ENCODE results near the gene STX1A.
"Not testable (repeated sequence)": the region's sequence is repeated elsewhere in the genome, so short reads cannot be mapped to it uniquely, and the experiment has no call there.

Gene STX1A

GRCh38 chr7:73681031-73681430 lies 38.4 kb downstream of the STX1A start:
- H3K27ac ChIP-seq (ENCODE audit: low read depth, low read length): no peak overlapping the region
- H3K27me3 ChIP-seq (ENCODE audit: control insufficient read depth, insufficient read depth, low read length): no peaks in the 10 kb centered on the region
- H3K4me1 ChIP-seq (ENCODE audit: control insufficient read depth, insufficient read depth, low read length): peaks cover 6% of the 10 kb centered on the region; the same call in 1 of the 2 replicates
- H3K9ac ChIP-seq (ENCODE audit: low read depth, low read length): no peak overlapping the region
- peaks cover 16% of the 10 kb centered on the region for H3K36me3 ChIP-seq (ENCODE audit: control insufficient read depth, insufficient read depth, low read length)
- no peak overlapping the region for H3K4me3 ChIP-seq (ENCODE audit: low read depth, low read length)
- H3K9me3 ChIP-seq (ENCODE audit: control insufficient read depth, insufficient read depth, low read length): no peaks in the 10 kb centered on the region

GRCh38 chr7:73680501-73680900 lies 39.0 kb downstream of the STX1A start:
- Histone ChIP-seq H3K27ac (ENCODE audit: low read depth, low read length) (no peak overlapping the region), H3K9ac (ENCODE audit: low read depth, low read length) (no peak overlapping the region), H3K9me3 (ENCODE audit: control insufficient read depth, insufficient read depth, low read length) (no peaks in the 10 kb centered on the region), H3K27me3 (ENCODE audit: control insufficient read depth, insufficient read depth, low read length) (no peaks in the 10 kb centered on the region), H3K4me1 (ENCODE audit: control insufficient read depth, insufficient read depth, low read length) (peaks cover 6% of the 10 kb centered on the region; the same call in 1 of the 2 replicates), H3K36me3 (ENCODE audit: control insufficient read depth, insufficient read depth, low read length) (peaks cover 15% of the 10 kb centered on the region; the same call in 1 of the 2 replicates), H3K4me3 (ENCODE audit: low read depth, low read length) (no peak overlapping the region)

DNA sequence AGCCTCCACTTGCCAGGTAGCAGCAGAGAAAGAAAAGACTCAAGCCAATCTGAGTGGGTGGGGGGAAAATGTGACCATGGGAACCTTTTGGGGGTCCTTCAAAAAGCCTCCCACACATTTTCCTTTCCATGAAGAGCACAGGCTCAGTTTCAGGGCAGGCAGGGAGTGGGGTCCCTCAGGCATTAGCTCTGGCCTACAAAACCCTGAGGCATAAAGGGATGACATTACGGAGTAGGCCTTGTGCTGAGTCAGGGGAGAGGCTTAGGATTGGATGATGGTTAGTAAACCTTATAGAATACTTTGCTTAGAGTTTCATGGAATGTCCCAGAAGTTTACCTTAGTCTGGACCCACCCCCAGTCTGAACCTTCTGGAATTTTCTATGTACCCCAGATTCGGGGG lies 39.8 kb downstream of the STX1A start:
- Histone ChIP-seq H3K27ac (ENCODE audit: low read depth, low read length) (no peak overlapping the region), H3K9ac (ENCODE audit: low read depth, low read length) (no peak overlapping the region)

GRCh38 chr7:73678862-73679261 lies 40.6 kb downstream of the STX1A start:
- H3K9ac ChIP-seq (ENCODE audit: low read depth, low read length): no peak overlapping the region
- H3K4me3 ChIP-seq (ENCODE audit: low read depth, low read length): no peak overlapping the region
- H3K4me1 ChIP-seq (ENCODE audit: control insufficient read depth, insufficient read depth, low read length): peaks cover 6% of the 10 kb centered on the region; the same call in 1 of the 2 replicates
- no peaks in the 10 kb centered on the region for H3K9me3 ChIP-seq (ENCODE audit: control insufficient read depth, insufficient read depth, low read length)
- no peak overlapping the region for H3K27ac ChIP-seq (ENCODE audit: low read depth, low read length)
- peaks cover 15% of the 10 kb centered on the region; the same call in 1 of the 2 replicates for H3K36me3 ChIP-seq (ENCODE audit: control insufficient read depth, insufficient read depth, low read length)
- no peaks in the 10 kb centered on the region for H3K27me3 ChIP-seq (ENCODE audit: control insufficient read depth, insufficient read depth, low read length)

More for the DNA sequence above, 39.8 kb downstream of the STX1A start:
- Histone ChIP-seq H3K4me1 (ENCODE audit: control insufficient read depth, insufficient read depth, low read length) (peaks cover 6% of the 10 kb centered on the region; the same call in 1 of the 2 replicates), H3K9me3 (ENCODE audit: control insufficient read depth, insufficient read depth, low read length) (no peaks in the 10 kb centered on the region), H3K27me3 (ENCODE audit: control insufficient read depth, insufficient read depth, low read length) (no peaks in the 10 kb centered on the region), H3K36me3 (ENCODE audit: control insufficient read depth, insufficient read depth, low read length) (peaks cover 15% of the 10 kb centered on the region; the same call in 1 of the 2 replicates), H3K4me3 (ENCODE audit: low read depth, low read length) (no peak overlapping the region)

DNA sequence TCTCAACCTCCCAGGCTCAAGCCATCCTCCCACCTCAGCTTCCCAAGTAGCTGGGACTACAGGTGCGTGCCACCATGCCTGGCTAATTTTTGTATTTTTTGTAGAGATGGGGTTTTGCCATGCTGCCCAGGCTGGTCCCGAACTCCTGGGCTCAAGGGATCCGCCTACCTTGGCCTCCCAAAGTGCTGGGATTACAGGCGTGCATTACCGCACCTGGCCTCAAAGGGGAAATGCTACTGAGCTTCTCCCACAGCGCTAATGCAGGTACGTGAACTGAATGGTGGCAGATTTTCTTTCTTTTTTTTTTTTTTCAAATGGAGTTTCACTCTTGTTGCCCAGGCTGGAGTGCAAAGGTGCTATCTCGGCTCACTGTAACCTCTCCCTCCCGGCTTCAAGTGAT lies 43.4 kb downstream of the STX1A start:
- not testable (repeated sequence) for H3K27me3 ChIP-seq (ENCODE audit: control insufficient read depth, insufficient read depth, low read length); H3K9me3 ChIP-seq (ENCODE audit: control insufficient read depth, insufficient read depth, low read length); H3K9ac ChIP-seq (ENCODE audit: low read depth, low read length); H3K27ac ChIP-seq (ENCODE audit: low read depth, low read length); H3K4me3 ChIP-seq (ENCODE audit: low read depth, low read length); H3K4me1 ChIP-seq (ENCODE audit: control insufficient read depth, insufficient read depth, low read length)
- peaks cover 15% of the 10 kb centered on the region; the same call in 1 of the 2 replicates for H3K36me3 ChIP-seq (ENCODE audit: control insufficient read depth, insufficient read depth, low read length)

- Histone ChIP-seq H3K4me1 (ENCODE audit: control insufficient read depth, insufficient read depth, low read length) (peaks cover 4% of the 10 kb centered on the region; the same call in 1 of the 2 replicates), H3K27me3 (ENCODE audit: control insufficient read depth, insufficient read depth, low read length) (no peaks in the 10 kb centered on the region), H3K9me3 (ENCODE audit: control insufficient read depth, insufficient read depth, low read length) (no peaks in the 10 kb centered on the region), H3K27ac (ENCODE audit: low read depth, low read length) (no peak overlapping the region), H3K4me3 (ENCODE audit: low read depth, low read length) (no peak overlapping the region), H3K9ac (ENCODE audit: low read depth, low read length) (no peak overlapping the region), H3K36me3 (ENCODE audit: control insufficient read depth, insufficient read depth, low read length) (peaks cover 11% of the 10 kb centered on the region; the same call in 1 of the 2 replicates)
Observed at GRCh38 chr7:73674468-73675124, 44.9 kb downstream of the STX1A start.

- H3K9ac ChIP-seq (ENCODE audit: low read depth, low read length): no peak overlapping the region
- H3K9me3 ChIP-seq (ENCODE audit: control insufficient read depth, insufficient read depth, low read length): no peaks in the 10 kb centered on the region
- no peak overlapping the region for H3K4me3 ChIP-seq (ENCODE audit: low read depth, low read length)
- H3K4me1 ChIP-seq (ENCODE audit: control insufficient read depth, insufficient read depth, low read length): peaks cover 4% of the 10 kb centered on the region; the same call in 1 of the 2 replicates
- H3K27ac ChIP-seq (ENCODE audit: low read depth, low read length): no peak overlapping the region
- H3K36me3 ChIP-seq (ENCODE audit: control insufficient read depth, insufficient read depth, low read length): no peaks in the 10 kb centered on the region
- peaks cover 4% of the 10 kb centered on the region; the same call in 1 of the 2 replicates for H3K27me3 ChIP-seq (ENCODE audit: control insufficient read depth, insufficient read depth, low read length)
Observed at GRCh38 chr7:73671857-73672445, 47.5 kb downstream of the STX1A start.

DNA sequence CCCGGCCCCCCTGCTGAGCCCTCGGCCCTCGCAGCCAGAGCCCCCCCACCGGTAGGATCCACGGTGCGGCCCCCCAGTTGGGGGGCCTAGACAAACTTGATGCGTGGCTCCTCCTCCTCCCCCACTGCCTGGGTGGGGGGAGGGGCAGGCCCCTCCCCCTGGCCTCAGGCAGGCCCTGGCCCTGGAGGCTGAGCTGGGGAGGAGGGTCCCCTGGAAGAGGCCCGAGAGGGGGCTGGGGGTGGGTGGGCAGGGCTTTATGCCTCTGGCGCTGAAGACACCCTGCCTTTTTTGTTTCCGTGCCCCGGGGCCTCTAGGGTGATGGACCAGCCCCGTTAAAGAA lies 48.2 kb downstream of the STX1A start:
- Histone ChIP-seq H3K4me3 (ENCODE audit: low read depth, low read length) (no peak overlapping the region), H3K36me3 (ENCODE audit: control insufficient read depth, insufficient read depth, low read length) (no peaks in the 10 kb centered on the region), H3K27me3 (ENCODE audit: control insufficient read depth, insufficient read depth, low read length) (peaks cover 4% of the 10 kb centered on the region; the same call in 1 of the 2 replicates), H3K27ac (ENCODE audit: low read depth, low read length) (no peak overlapping the region), H3K4me1 (ENCODE audit: control insufficient read depth, insufficient read depth, low read length) (peaks cover 4% of the 10 kb centered on the region; the same call in 1 of the 2 replicates), H3K9ac (ENCODE audit: low read depth, low read length) (no peak overlapping the region), H3K9me3 (ENCODE audit: control insufficient read depth, insufficient read depth, low read length) (no peaks in the 10 kb centered on the region)

DNA sequence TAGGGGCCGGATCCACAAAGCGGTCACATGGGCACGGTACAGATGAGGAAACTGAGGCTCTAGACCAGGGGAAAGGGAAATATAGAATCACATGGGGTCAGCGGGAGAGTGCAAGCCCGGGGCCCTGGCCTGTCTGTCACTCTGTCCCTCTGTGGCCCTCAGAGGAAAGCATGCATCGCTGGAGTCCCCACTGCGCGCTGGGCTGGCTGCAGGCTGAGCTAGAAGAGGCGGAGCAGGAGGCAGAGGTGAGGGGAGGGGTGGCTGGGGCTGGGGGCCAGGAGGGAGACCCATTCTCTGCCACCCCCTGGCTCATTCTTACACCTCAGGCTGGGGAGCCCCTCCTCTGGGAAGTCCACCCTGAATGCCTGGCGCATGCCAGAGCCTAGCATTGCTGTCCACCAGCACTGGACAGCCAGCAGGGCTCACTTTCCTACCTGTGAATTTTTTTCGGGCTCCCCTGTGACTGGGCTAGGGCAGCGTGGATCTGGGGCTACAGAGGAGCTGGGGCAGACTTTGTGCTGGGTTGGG lies 49.5 kb downstream of the STX1A start:
- Histone ChIP-seq H3K27ac (ENCODE audit: low read depth, low read length) (no peak overlapping the region), H3K9ac (ENCODE audit: low read depth, low read length) (no peak overlapping the region), H3K4me1 (ENCODE audit: control insufficient read depth, insufficient read depth, low read length) (peaks cover 4% of the 10 kb centered on the region; the same call in 1 of the 2 replicates), H3K4me3 (ENCODE audit: low read depth, low read length) (no peak overlapping the region), H3K36me3 (ENCODE audit: control insufficient read depth, insufficient read depth, low read length) (no peaks in the 10 kb centered on the region), H3K9me3 (ENCODE audit: control insufficient read depth, insufficient read depth, low read length) (no peaks in the 10 kb centered on the region), H3K27me3 (ENCODE audit: control insufficient read depth, insufficient read depth, low read length) (peaks cover 4% of the 10 kb centered on the region; the same call in 1 of the 2 replicates)

DNA sequence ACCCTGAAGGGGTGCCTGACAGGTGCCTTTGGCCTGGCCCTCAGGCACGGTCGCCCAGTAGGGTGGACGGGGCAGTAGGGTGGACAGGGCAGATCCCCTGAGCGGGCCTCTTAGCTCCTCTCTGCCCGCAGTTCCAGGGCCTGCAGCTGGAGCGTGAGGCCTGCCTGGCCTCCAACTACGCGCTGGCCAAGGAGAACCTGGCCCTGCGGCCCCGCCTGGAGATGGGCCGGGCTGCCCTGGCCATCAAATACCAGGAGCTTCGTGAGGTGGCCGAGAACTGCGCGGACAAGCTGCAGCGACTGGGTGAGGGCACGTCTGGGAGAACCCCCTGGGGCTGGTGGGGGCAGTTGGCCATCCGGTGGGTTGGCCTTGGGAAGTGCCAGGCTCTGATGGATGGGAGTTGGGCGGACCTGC lies 50.2 kb downstream of the STX1A start:
- no peak overlapping the region for H3K4me3 ChIP-seq (ENCODE audit: low read depth, low read length)
- no peaks in the 10 kb centered on the region for H3K36me3 ChIP-seq (ENCODE audit: control insufficient read depth, insufficient read depth, low read length)
- H3K9ac ChIP-seq (ENCODE audit: low read depth, low read length): no peak overlapping the region
- H3K27ac ChIP-seq (ENCODE audit: low read depth, low read length): no peak overlapping the region
- peaks cover 4% of the 10 kb centered on the region; the same call in 1 of the 2 replicates for H3K4me1 ChIP-seq (ENCODE audit: control insufficient read depth, insufficient read depth, low read length)
- no peaks in the 10 kb centered on the region for H3K9me3 ChIP-seq (ENCODE audit: control insufficient read depth, insufficient read depth, low read length)
- peaks cover 4% of the 10 kb centered on the region; the same call in 1 of the 2 replicates for H3K27me3 ChIP-seq (ENCODE audit: control insufficient read depth, insufficient read depth, low read length)

- peaks cover 4% of the 10 kb centered on the region; the same call in 1 of the 2 replicates for H3K4me1 ChIP-seq (ENCODE audit: control insufficient read depth, insufficient read depth, low read length)
- H3K27me3 ChIP-seq (ENCODE audit: control insufficient read depth, insufficient read depth, low read length): peaks cover 4% of the 10 kb centered on the region; the same call in 1 of the 2 replicates
- H3K9ac ChIP-seq (ENCODE audit: low read depth, low read length): no peak overlapping the region
- peak overlapping the region; percentile 60; the same call in 1 of the 2 replicates for H3K4me3 ChIP-seq (ENCODE audit: low read depth, low read length)
- no peaks in the 10 kb centered on the region for H3K9me3 ChIP-seq (ENCODE audit: control insufficient read depth, insufficient read depth, low read length)
- H3K27ac ChIP-seq (ENCODE audit: low read depth, low read length): no peak overlapping the region
- no peaks in the 10 kb centered on the region for H3K36me3 ChIP-seq (ENCODE audit: control insufficient read depth, insufficient read depth, low read length)
Observed at GRCh38 chr7:73668886-73669230, 50.6 kb downstream of the STX1A start.
